Activated naive CD4-positive, alpha-beta T cell treated with anti-CD3 and anti-CD28 coated beads, Interleukin-2, amount 50 U/mL, for 24 hours (primary cell): ENCODE measurements around the gene TSKS.

Source experiments
- H3K27ac Mint-ChIP-seq: one replicate; pipeline ENCODE4 v1.8.0; 2021; ENCODE audit warnings: mild to moderate bottlenecking, mixed read lengths
- H3K27me3 Mint-ChIP-seq: one replicate; pipeline ENCODE4 v1.8.0; 2021; ENCODE audit warnings: mixed read lengths
- H3K36me3 Mint-ChIP-seq: one replicate; pipeline ENCODE4 v1.8.0; 2021; ENCODE audit warnings: mixed read lengths
- H3K4me1 Mint-ChIP-seq: one replicate; pipeline ENCODE4 v1.8.0; 2021; ENCODE audit warnings: mixed read lengths
- H3K4me3 Mint-ChIP-seq: one replicate; pipeline ENCODE4 v1.8.0; 2021; ENCODE audit warnings: mild to moderate bottlenecking, mixed read lengths
- H3K9me3 Mint-ChIP-seq: one replicate; pipeline ENCODE4 v1.8.0; 2021; ENCODE audit warnings: mixed read lengths

The TSKS gene, protein sequence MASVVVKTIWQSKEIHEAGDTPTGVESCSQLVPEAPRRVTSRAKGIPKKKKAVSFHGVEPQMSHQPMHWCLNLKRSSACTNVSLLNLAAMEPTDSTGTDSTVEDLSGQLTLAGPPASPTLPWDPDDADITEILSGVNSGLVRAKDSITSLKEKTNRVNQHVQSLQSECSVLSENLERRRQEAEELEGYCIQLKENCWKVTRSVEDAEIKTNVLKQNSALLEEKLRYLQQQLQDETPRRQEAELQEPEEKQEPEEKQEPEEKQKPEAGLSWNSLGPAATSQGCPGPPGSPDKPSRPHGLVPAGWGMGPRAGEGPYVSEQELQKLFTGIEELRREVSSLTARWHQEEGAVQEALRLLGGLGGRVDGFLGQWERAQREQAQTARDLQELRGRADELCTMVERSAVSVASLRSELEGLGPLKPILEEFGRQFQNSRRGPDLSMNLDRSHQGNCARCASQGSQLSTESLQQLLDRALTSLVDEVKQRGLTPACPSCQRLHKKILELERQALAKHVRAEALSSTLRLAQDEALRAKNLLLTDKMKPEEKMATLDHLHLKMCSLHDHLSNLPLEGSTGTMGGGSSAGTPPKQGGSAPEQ

DNA sequence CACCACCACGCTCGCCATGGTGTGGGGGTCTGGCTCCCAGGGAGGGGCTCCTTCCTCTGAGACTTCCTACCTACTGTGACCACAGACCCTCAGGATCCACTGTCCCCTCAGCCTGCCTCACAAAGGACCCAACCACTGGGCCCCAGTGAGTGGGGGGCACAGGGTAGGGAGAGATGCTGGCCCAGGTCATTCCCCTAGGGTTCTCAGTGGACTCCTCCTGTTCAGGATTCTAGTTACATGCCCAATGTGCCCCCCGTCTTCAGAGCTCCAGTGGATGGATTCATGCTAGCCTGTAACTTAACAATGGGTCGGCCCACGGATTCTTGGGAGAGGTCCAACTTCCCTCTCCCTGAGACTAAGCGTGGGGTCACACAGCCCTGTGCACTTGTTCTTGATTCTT lies at the start of gene TSKS:
Gene TSKS, minus strand, starts transcription at position 77 of the 400 bp plus-strand sequence. Its CDS starts 59 bp downstream, at position 18.
- H3K4me3 Mint-ChIP-seq = no peak within 1 kb of the TSS
- no peaks in the 10 kb centered on the region for H3K27me3 Mint-ChIP-seq
- no peak within 1 kb of the TSS for H3K27ac Mint-ChIP-seq
- no peaks in the 10 kb centered on the region for H3K36me3 Mint-ChIP-seq
- H3K4me1 Mint-ChIP-seq = peaks cover 18% of the 10 kb centered on the region
- H3K9me3 Mint-ChIP-seq = no peaks in the 10 kb centered on the region

DNA sequence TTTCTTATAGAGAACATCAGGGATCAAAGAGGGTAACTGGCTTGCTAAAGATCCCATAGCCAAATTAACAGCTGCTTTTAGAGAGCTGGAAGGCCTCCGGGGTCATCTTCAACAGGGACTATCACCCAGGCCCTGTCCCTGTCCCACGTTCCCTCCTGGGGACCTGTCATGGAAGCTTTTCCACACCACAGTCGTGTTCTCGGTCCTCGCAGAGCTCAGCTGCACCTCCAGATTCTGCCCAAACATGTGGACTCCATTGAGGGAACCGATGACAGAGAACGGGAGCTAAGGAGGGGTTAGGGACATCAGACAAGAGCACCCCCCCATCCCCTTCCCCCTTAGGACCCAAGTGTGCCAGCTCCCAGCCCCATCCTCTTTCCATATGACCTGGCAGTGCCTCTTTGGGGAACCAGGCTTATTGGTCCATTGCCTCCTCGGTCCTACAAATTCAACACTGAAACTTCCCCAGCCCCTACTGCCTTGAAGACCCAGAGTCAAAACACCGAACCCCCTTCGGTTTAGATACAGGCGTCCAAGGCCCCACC lies 49.4 kb upstream of the TSKS start:
- H3K27me3 Mint-ChIP-seq = no peaks in the 10 kb centered on the region
- H3K4me1 Mint-ChIP-seq = peaks cover 38% of the 10 kb centered on the region
- no peak overlapping the region for H3K27ac Mint-ChIP-seq
- H3K9me3 Mint-ChIP-seq = no peaks in the 10 kb centered on the region
- peak overlapping the region; percentile 93 for H3K4me3 Mint-ChIP-seq
- H3K36me3 Mint-ChIP-seq = no peaks in the 10 kb centered on the region

DNA sequence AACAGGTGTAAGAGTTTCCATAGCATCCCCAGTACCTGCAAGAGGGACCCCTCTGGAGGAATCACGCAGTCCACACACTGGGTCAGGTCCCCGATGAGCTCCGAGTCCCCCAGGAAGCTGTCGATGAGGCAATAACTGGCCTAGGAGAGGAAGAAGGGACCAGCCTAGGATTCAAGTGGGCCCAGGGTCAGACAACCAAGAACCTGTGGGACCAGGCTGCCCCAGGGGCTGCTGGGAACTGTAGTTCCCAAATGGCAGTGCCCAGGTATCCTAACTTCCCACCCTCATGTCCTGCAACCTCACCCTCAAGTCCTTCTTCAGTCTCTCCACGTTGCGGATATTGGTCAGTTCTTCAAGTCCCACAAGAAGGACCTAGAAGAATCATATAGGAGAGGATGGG lies 48.2 kb upstream of the TSKS start:
- H3K27me3 Mint-ChIP-seq = no peaks in the 10 kb centered on the region
- H3K4me1 Mint-ChIP-seq = peaks cover 34% of the 10 kb centered on the region
- H3K9me3 Mint-ChIP-seq = no peaks in the 10 kb centered on the region
- no peak overlapping the region for H3K27ac Mint-ChIP-seq
- H3K36me3 Mint-ChIP-seq = no peaks in the 10 kb centered on the region
- H3K4me3 Mint-ChIP-seq = no peak overlapping the region

DNA sequence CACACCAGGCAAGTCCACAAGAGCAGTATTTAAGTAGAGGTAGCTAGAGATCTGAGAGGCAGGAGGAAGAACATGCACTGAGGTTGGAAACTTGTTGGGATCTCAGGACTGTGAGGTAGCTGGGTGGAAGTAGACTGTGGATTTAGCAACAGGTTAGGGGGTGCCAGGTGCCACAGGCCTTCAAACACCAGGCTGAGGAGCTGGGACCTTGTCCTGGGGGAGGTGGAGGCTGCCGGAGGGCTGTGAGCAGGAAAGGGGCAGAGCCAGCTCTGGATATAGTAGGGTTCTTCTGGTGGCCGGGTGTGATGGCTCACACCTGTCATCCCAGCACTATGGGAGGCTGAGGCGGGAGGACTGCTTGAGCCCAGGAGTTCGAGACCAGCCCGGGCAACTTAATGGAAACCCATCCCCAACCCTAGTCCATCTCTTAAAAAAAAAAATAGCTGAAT lies 46.9 kb upstream of the TSKS start:
- Mint-ChIP-seq H3K9me3 (no peaks in the 10 kb centered on the region), H3K27ac (no peak overlapping the region)

DNA sequence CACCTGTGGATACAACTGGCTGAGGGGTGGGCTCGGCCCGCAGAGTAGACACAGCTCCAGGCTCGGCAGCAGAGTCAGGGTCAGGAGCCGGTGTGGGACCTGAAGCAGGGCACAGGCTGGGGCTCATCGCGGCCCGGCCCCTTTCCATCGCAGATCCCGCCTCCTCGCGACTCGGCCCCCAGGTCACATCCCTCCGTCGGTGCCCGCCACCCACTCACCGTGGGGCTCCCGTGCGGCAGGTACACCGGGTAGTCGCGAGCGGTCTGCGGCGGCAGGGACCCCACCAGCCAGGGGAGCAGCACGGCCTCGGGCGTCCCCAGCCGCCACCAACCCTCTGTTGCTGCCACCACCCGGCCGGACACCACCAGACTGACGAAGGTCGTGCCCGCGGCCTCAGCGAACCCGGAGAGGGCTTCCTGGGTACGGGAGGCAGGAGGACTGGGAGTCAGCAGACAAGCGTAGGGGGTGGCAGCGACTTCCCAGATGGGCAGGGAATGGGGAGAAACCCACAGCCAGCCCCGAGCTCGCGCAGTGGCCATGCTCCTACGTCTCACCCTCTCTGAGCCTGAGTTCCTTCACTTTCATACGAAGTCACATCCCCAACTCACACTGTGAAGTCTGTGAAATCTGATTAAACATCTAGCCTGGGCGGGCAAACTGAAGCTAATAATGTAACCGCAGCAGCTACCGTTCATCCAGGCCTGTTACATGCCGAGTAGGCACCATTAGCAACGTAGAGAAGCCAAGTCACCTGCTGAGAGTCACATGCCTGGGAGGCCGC lies 46.2 kb upstream of the TSKS start:
- H3K36me3 Mint-ChIP-seq = no peaks in the 10 kb centered on the region
- no peaks in the 10 kb centered on the region for H3K27me3 Mint-ChIP-seq
- peaks cover 29% of the 10 kb centered on the region for H3K4me1 Mint-ChIP-seq
- peak overlapping the region; percentile 75 for H3K27ac Mint-ChIP-seq
- no peaks in the 10 kb centered on the region for H3K9me3 Mint-ChIP-seq
- H3K4me3 Mint-ChIP-seq = peak overlapping the region; percentile 89

More for the DNA sequence above, 46.9 kb upstream of the TSKS start:
- no peaks in the 10 kb centered on the region for H3K36me3 Mint-ChIP-seq
- H3K4me1 Mint-ChIP-seq = peaks cover 34% of the 10 kb centered on the region
- H3K27me3 Mint-ChIP-seq = no peaks in the 10 kb centered on the region
- peak overlapping the region; percentile 76 for H3K4me3 Mint-ChIP-seq

DNA sequence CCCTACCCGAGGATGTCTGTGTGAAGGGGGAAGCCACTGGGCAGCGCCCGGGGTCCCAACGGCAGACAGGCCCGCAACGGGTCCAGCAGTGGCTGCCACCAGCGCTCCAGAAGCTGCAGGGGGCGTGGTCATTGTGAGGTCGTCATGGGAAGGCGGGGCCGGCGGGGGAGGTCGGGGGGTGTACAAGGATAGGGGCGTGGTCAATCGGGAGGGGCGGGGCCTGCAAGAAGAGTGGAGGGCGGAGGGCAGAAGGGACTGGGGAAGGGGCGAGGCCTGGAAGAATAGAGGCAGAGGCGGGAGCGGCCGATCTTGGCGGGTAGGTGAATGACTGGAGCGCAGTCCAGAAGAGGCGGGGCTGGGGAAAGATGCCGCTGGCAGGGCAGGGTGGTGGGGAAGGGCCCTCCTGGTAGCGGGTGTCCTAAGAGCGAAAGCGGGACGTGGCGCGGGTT lies 45.6 kb upstream of the TSKS start:
- Mint-ChIP-seq H3K36me3 (no peaks in the 10 kb centered on the region), H3K27ac (peak overlapping the region; percentile 75), H3K4me1 (peaks cover 23% of the 10 kb centered on the region), H3K4me3 (peak overlapping the region; percentile 89), H3K9me3 (no peaks in the 10 kb centered on the region), H3K27me3 (no peaks in the 10 kb centered on the region)

DNA sequence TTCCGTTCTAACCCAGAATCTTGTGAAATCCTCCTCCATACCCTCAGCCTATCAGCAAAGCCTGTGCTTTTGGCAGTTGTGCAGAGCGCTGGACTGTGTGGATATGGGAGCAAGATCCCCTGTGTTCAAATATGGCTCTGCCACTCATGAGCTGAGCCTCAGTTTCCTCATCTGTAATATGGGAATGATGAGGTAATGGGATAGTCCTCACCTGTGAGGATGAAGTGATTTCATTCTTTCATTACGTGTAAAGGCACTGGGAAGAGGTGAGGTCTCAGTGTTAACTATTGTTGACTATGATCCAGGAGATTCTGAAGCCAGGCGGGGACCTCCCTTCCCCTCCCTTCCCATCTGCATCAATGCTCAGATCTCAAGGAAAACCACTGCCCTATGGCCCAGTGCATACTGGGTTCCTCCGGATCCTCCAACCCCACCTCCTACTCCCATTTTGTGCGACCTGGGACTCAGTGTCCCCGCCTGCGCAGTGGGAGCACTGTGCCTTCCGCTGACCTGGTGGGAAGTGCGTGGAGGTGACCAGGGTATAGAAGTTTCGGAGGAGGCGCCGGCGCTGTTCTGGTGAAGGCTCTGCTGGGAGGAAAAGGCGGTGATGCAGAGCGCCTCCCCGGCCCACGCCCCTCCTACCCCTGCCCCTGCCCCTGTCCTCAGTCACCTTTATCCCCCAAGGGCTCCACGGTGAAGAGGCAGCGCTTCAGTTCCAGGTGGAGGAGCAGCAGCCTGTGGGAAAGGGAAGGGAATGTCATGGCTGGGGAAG lies 45.0 kb upstream of the TSKS start:
- Mint-ChIP-seq H3K4me3 (peak overlapping the region; percentile 55), H3K4me1 (peaks cover 17% of the 10 kb centered on the region), H3K27ac (peak overlapping the region; percentile 59), H3K36me3 (no peaks in the 10 kb centered on the region), H3K9me3 (no peaks in the 10 kb centered on the region), H3K27me3 (no peaks in the 10 kb centered on the region)

DNA sequence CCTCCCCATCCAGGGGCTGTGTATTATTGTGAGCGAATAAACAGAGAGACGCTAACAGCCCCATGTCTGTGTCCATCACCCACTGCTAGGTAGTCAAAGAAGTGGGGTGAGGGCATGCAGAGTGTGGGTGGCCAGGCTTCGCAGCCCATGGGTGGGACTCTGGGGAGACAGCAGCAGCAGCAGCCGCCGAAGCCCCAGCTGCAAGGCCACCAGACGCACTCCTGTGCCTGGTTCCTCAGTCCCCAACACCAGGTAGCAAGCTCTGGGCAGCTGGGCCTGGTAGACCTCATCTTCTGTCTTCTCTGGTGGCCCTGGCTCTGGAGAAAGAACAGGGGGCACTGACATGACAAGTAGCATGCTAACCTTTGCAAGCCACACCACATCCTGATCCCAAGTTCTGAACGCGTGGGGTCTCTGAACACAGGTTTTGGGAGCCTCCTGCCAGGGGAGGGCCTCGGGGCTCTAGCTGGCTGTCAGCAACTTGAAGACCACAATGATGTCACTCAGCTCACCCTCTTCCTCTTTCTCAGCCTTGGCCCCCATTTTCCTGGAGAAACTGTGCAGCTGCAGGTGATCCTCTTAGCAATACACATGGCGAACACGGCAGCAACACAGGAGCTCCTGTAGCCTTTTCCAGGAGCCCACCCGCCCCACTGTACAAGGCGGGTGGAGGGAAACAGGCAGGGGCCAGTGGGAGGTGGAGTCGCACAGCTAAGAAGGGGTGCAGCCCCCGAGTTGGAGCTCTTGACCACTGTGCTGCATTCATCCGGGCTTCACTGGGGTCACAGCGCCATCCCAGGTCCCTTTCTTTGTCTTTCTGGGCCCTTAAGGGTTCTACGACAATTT lies 44.2 kb upstream of the TSKS start:
- Mint-ChIP-seq H3K27me3 (no peaks in the 10 kb centered on the region), H3K27ac (no peak overlapping the region), H3K4me1 (peaks cover 14% of the 10 kb centered on the region), H3K4me3 (no peak overlapping the region), H3K36me3 (peaks cover under 1% of the 10 kb centered on the region), H3K9me3 (no peaks in the 10 kb centered on the region)

DNA sequence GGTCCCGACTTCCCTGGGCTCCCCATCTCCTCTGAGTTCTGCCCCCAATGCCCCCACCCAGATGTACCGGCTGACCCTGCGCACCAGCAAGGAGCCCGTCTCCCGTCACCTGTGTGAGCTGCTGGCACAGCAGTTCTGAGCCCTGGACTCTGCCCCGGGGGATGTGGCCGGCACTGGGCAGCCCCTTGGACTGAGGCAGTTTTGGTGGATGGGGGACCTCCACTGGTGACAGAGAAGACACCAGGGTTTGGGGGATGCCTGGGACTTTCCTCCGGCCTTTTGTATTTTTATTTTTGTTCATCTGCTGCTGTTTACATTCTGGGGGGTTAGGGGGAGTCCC lies 43.5 kb upstream of the TSKS start:
- H3K36me3 Mint-ChIP-seq = peaks cover 2% of the 10 kb centered on the region
- no peaks in the 10 kb centered on the region for H3K9me3 Mint-ChIP-seq
- H3K27me3 Mint-ChIP-seq = no peaks in the 10 kb centered on the region
- H3K27ac Mint-ChIP-seq = no peak overlapping the region
- H3K4me3 Mint-ChIP-seq = no peak overlapping the region
- H3K4me1 Mint-ChIP-seq = peaks cover 11% of the 10 kb centered on the region

DNA sequence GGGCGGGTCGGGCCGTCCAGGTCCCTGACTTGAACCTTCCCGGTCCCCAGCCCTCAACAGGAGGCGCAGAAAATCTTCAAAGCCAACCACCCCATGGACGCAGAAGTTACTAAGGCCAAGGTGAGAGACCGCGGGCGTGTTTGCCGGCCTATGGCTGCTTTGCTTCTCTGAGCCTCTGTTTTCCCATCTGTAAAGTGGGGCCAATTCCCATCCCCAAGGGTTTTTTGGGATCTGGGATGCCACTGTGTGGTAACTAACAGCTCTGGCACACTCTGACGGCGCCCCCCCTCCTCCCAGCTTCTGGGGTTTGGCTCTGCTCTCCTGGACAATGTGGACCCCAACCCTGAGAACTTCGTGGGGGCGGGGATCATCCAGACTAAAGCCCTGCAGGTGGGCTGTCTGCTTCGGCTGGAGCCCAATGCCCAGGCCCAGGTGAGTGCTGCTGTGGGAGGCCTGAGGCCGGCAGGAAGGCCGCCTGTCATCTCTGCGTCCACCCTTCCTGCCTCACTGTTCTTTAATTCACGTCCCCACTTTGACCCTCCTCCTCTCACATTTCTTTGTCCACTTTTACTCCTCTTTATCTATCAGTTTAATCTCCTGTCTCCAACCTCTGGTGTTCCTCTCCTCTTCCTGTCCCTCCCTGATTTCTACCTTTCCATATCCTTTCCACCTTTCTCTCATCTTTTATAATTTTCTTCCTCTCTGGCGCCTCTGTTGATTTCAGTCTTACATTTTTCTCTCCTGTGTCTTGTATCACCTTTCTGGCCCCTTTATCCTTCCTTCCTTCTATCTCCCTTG lies 42.9 kb upstream of the TSKS start:
- peak overlapping the region; percentile 6 for H3K27ac Mint-ChIP-seq
- no peaks in the 10 kb centered on the region for H3K9me3 Mint-ChIP-seq

DNA sequence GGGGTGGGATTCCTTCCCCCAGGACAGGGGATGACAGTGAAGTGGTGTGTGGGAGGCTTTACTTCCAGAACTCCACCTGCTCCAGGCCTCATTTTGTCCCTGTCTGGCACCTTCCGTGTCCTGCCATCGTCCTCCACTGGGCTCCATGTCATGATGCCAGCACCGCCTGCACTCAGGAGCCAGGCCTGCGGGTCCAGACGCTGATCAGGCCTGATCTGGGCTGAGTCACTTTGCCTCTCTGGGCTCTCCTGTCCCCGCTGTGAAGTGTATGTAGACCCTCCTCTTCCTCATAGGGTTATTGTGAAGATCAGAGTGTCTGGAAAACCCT lies 40.4 kb upstream of the TSKS start:
- Mint-ChIP-seq H3K27me3 (no peaks in the 10 kb centered on the region), H3K36me3 (peaks cover 2% of the 10 kb centered on the region), H3K9me3 (no peaks in the 10 kb centered on the region), H3K4me1 (no peaks in the 10 kb centered on the region), H3K27ac (no peak overlapping the region), H3K4me3 (no peak overlapping the region)

More for the DNA sequence above, 42.9 kb upstream of the TSKS start:
- H3K36me3 Mint-ChIP-seq = peaks cover 2% of the 10 kb centered on the region
- H3K4me3 Mint-ChIP-seq = no peak overlapping the region
- H3K4me1 Mint-ChIP-seq = peaks cover 11% of the 10 kb centered on the region
- H3K27me3 Mint-ChIP-seq = no peaks in the 10 kb centered on the region

DNA sequence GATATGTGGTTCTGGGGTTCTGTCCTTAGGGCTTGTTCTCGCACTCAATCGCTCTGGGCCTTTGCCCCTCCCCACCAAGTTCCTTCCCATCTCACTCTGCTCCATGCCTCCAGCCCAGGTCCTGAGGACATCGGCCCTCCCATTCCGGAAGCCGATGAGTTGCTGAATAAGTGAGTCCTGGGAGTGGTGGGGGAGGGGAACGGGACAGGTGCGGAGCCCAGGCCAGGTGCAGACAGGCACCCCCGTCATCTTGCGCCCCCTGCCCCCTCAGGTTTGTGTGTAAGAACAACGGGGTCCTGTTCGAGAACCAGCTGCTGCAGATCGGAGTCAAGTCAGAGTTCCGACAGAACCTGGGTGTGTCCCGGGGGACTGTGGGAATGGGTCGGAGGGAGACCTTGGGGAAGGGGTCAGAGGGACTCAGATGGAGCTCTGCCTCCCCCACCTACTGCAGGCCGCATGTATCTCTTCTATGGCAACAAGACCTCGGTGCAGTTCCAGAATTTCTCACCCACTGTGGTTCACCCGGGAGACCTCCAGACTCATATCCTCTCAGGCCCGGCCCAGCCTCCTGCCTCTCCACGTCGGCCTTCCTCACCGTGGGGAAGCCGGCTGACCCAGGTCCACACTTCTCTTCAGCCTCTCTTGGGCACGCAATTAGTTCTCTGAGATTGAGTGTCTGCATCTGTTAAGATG lies 39.9 kb upstream of the TSKS start:
- Mint-ChIP-seq H3K9me3 (no peaks in the 10 kb centered on the region), H3K27me3 (no peaks in the 10 kb centered on the region), H3K4me3 (no peak overlapping the region), H3K27ac (no peak overlapping the region), H3K36me3 (peaks cover 2% of the 10 kb centered on the region), H3K4me1 (no peaks in the 10 kb centered on the region)

DNA sequence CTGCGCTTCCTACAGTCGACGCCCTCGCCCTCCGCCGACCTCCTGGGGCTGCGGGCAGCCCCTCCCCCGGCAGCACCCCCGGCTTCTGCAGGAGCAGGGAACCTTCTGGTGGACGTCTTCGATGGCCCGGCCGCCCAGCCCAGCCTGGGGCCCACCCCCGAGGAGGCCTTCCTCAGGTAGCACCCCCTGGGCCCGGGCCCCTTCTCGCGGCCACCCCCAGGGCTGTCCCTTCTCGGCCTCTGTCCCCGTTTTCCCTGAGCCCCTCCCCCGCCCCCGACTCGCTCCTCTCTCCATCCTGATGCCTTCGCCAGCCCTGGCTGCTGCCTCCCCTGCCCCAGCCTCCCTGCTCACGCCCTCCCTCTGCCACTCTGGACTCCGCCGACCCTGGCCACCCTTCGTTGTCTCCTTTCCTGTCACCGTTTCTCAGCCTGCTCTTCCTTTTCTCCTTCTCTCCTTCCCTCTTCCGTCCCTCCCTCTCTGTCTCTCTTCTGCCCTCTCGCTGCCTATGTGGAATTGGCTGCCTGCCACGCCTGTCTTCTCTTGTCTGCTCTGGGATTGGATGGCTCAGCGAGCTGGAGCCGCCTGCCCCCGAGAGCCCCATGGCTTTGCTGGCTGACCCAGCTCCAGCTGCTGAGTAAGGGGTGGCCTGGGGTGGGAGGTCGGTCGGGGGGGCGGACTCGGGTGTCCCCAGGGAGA lies 39.0 kb upstream of the TSKS start:
- no peaks in the 10 kb centered on the region for H3K9me3 Mint-ChIP-seq
- no peak overlapping the region for H3K27ac Mint-ChIP-seq
- no peaks in the 10 kb centered on the region for H3K4me1 Mint-ChIP-seq
- H3K36me3 Mint-ChIP-seq = peaks cover 2% of the 10 kb centered on the region
- H3K4me3 Mint-ChIP-seq = no peak overlapping the region
- no peaks in the 10 kb centered on the region for H3K27me3 Mint-ChIP-seq
